Nephron progenitor cell (in vitro differentiated cells): Measurements from ENCODE around the gene CHST4.

ENCODE experiments used
- DNase-seq: peaks from one replicate; pipeline ENCODE4 v3.0.0; 2021
- H3K27ac Mint-ChIP-seq: 2 replicates; pipeline ENCODE4 v1.8.0; 2021; ENCODE audit warnings: mild to moderate bottlenecking, moderate library complexity, mixed read lengths
- H3K27me3 Mint-ChIP-seq: 2 replicates; pipeline ENCODE4 v1.8.0; 2021; ENCODE audit warnings: mild to moderate bottlenecking, low read depth, mixed read lengths; ENCODE audit not compliant: poor library complexity
- H3K36me3 Mint-ChIP-seq: 2 replicates; pipeline ENCODE4 v1.8.0; 2021; ENCODE audit warnings: low read depth, mixed read lengths
- H3K4me1 Mint-ChIP-seq: 2 replicates; pipeline ENCODE4 v1.8.0; 2021; ENCODE audit warnings: mixed read lengths
- H3K4me3 Mint-ChIP-seq: 2 replicates; pipeline ENCODE4 v1.8.0; 2021; ENCODE audit warnings: mild to moderate bottlenecking, moderate library complexity, mixed read lengths
- H3K9me3 Mint-ChIP-seq: 2 replicates; pipeline ENCODE4 v1.8.0; 2021; ENCODE audit warnings: mild to moderate bottlenecking, moderate library complexity, mixed read lengths
- TF ChIP-seq, protein P1 (sequence below): fragments of 200-600 bp; sonication (generic); IDR thresholded peaks from 2 replicates; pipeline ENCODE4 v1.5.0; 2021; ENCODE audit warnings: antibody characterized with exemption

Gene CHST4

GRCh38 chr16:71526111-71526631 is at the start of gene CHST4:
Gene CHST4, plus strand, starts transcription at chr16:71526426. Its CDS starts 10,252 bp downstream, at chr16:71536678.
- no peaks in the 10 kb centered on the region for H3K36me3 Mint-ChIP-seq
- H3K27me3 Mint-ChIP-seq: peaks cover 62% of the 10 kb centered on the region
- peak within 1 kb of the TSS; percentile 93 for H3K27ac Mint-ChIP-seq
- H3K9me3 Mint-ChIP-seq: no peaks in the 10 kb centered on the region
- peaks cover 40% of the 10 kb centered on the region for H3K4me1 Mint-ChIP-seq
- TF ChIP-seq, protein P1, sequence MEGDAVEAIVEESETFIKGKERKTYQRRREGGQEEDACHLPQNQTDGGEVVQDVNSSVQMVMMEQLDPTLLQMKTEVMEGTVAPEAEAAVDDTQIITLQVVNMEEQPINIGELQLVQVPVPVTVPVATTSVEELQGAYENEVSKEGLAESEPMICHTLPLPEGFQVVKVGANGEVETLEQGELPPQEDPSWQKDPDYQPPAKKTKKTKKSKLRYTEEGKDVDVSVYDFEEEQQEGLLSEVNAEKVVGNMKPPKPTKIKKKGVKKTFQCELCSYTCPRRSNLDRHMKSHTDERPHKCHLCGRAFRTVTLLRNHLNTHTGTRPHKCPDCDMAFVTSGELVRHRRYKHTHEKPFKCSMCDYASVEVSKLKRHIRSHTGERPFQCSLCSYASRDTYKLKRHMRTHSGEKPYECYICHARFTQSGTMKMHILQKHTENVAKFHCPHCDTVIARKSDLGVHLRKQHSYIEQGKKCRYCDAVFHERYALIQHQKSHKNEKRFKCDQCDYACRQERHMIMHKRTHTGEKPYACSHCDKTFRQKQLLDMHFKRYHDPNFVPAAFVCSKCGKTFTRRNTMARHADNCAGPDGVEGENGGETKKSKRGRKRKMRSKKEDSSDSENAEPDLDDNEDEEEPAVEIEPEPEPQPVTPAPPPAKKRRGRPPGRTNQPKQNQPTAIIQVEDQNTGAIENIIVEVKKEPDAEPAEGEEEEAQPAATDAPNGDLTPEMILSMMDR: no peak
- peak; percentile 41 for DNase-seq
- H3K4me3 Mint-ChIP-seq: peak within 1 kb of the TSS; percentile 83

DNA sequence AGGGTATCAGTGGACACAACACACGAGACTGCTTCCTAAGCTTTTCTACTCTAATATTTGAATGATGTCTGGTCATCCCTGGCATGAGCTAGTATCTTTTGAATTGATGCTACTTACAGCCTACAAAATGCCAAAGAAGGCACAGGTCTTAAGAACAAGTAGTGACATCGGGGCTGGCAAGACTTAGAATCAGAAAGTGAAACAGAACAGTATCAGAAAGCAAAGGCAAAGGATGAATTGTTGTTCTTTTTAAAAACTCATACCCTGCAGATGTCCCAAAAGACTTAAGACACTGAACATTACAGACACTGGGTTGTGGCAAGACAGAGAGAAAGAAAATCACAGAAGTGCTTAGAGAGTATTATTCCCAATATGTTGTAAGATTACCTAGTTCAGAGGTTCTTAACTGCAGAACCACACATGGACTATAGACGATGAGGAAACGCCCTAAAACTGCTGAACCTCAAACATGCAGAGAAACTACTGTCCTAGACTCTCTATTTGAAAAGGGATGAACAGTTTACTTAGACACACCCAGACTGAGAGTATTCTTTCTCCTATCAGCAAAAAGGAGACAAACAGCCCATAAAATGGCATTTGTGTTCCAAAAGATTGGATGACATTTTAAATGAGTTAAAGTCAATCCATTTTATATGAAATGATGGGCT is 49.6 kb upstream of the CHST4 start:
- Mint-ChIP-seq H3K4me1 (no peaks in the 10 kb centered on the region), H3K4me3 (no peak overlapping the region), H3K27ac (no peak overlapping the region), H3K9me3 (no peaks in the 10 kb centered on the region), H3K27me3 (no peaks in the 10 kb centered on the region), H3K36me3 (peaks cover 12% of the 10 kb centered on the region)
- no peak for DNase-seq
- TF ChIP-seq, protein P1: no peak

- Mint-ChIP-seq H3K36me3 (peaks cover 12% of the 10 kb centered on the region), H3K4me1 (peaks cover 9% of the 10 kb centered on the region), H3K9me3 (no peaks in the 10 kb centered on the region), H3K27ac (no peak overlapping the region), H3K4me3 (no peak overlapping the region), H3K27me3 (no peaks in the 10 kb centered on the region)
- DNase-seq: peak; percentile 10
- TF ChIP-seq, protein P1: peak; percentile 38
Measured at GRCh38 chr16:71479420-71479819, 46.8 kb upstream of the CHST4 start.

DNA sequence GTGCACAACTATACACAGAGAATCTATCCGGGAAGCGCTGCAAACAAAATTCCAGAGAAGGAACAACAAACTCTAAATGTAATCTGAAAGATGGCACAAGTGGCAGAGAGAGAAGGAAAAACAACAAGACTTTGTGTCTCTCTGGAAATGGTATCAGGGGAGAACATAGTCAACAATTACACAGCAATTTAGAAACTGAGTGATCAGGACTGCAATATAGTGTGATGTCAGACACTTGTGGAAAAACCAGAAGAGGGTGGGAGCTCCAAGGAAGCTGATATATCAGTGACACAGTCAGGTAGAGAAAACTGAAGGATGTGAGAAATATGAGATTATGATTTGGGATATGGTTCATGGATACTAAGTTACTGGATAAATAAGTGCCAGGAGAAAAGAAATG is 45.3 kb upstream of the CHST4 start:
- H3K36me3 Mint-ChIP-seq: peaks cover 11% of the 10 kb centered on the region
- H3K27me3 Mint-ChIP-seq: peaks cover 2% of the 10 kb centered on the region
- peaks cover 15% of the 10 kb centered on the region for H3K4me1 Mint-ChIP-seq
- H3K4me3 Mint-ChIP-seq: no peak overlapping the region
- TF ChIP-seq, protein P1: no peak
- H3K27ac Mint-ChIP-seq: no peak overlapping the region
- no peak for DNase-seq
- no peaks in the 10 kb centered on the region for H3K9me3 Mint-ChIP-seq

DNA sequence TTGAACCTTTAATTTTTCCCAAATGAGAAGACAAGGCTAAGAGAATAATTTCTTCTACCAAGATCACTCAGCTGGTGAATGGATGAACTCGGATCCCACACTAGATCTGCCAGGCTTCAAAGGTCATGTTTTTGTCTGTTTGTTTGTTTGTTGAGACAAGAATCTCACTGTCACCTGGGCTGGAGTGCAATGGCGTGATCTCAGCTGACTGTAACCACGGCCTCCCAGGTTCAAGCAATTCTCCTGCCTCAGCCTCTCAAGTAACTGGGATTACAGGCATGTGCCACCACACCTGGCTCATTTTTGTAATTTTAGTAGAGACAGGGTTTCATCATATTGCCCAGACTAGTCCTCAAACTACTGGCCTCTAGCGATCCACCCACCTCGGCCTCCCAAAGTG is 43.7 kb upstream of the CHST4 start:
- H3K4me1 Mint-ChIP-seq: peaks cover 15% of the 10 kb centered on the region
- no peaks in the 10 kb centered on the region for H3K36me3 Mint-ChIP-seq
- peaks cover 12% of the 10 kb centered on the region for H3K27me3 Mint-ChIP-seq
- no peak for DNase-seq
- no peak overlapping the region for H3K27ac Mint-ChIP-seq
- H3K4me3 Mint-ChIP-seq: peak overlapping the region; percentile 61
- TF ChIP-seq, protein P1: no peak
- H3K9me3 Mint-ChIP-seq: no peaks in the 10 kb centered on the region
